SJCRH30 (cell line): ENCODE results near the gene MORC2. TPM values are rescaled to one million over a fixed set of nuclear protein-coding genes. Genes with fewer than 3 reads are reported as not detected.

Source experiments
- DNase-seq, 2 experiments: peaks; one replicate each; pipeline ENCODE4 v3.0.0-alpha.2; 2015 to 2020
- H3K27ac ChIP-seq: fragments of 250-450 bp; sonication (Bioruptor Pico); 2 replicates; pipeline ENCODE4 v1.5.1; 2020; ENCODE audit warnings: mild to moderate bottlenecking, moderate library complexity
- H3K27me3 ChIP-seq: fragments of 250-450 bp; sonication (Bioruptor Pico); 2 replicates; pipeline ENCODE4 v1.5.1; 2020; ENCODE audit warnings: mild to moderate bottlenecking, moderate library complexity
- H3K36me3 ChIP-seq: fragments of 250-450 bp; sonication (Bioruptor Pico); 2 replicates; pipeline ENCODE4 v1.5.1; 2020; ENCODE audit warnings: mild to moderate bottlenecking, moderate library complexity
- H3K4me1 ChIP-seq: fragments of 250-450 bp; sonication (Bioruptor Pico); 2 replicates; pipeline ENCODE4 v1.5.1; 2020; ENCODE audit warnings: mild to moderate bottlenecking, moderate library complexity
- H3K4me3 ChIP-seq: fragments of 250-450 bp; sonication (Bioruptor Pico); 2 replicates; pipeline ENCODE4 v1.5.1; 2020; ENCODE audit warnings: mild to moderate bottlenecking, moderate library complexity
- H3K9me3 ChIP-seq: fragments of 250-450 bp; sonication (Bioruptor Pico); replicated peaks from 2 replicates; pipeline ENCODE4 v1.5.1; 2020; ENCODE audit warnings: mild to moderate bottlenecking, moderate library complexity
- total RNA-seq: library from RNA; depleted of rRNA; stranded (reverse); fragments of >200 nt; shearing (Covaris generic); gene quantifications from 2 replicates; pipeline ENCODE4 v1.2.3, GENCODE V29; 2014; rRNA removed

MORC2 gene
- total RNA-seq = 29.7 and 32.6 TPM in 2 replicates

DNA sequence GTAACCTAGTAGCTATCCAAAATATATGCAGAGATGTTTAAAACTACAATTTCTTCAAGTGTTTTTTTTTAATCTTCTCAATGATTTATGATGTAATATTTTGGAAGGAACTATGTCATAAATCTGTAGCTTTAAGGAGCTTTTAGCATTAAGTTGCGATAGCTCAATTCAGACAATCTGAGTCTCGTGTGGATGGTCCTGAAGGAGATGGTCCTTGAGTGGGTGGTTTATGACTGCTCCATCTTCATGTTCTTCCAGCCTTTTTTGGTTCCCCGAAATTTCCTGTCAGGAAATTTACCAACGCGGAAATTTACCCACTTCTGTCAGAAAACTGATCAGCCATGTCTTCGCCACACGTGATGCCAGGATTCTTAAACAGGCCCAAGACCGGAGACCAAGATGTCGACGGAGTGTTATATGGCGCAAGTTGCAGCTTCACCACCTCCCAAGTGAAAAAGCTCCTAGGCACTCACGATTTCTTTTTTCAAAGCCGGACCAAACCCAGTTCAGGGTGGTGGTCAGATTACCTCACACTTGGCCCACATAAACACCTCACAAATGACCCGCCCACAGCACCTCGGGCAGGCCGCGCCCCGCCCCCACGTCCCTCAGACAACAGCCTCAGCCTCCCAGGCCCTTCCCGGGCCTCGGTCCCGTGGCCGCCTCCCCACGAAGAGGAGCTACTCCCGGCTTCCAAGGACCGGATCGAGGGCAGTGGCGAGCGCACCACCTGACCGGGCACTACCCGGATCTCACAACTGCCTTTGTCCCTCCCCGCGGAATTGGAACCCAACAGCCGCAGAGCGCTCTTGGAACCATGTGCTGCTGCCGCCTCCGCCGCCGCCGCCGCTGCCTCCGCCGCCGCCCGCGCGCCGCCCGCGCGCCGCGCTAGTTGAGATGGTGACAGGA is at the start of gene MORC2:
Gene MORC2, minus strand, starts transcription at position 760 of the 909 bp plus-strand sequence. CDS start 885 bp downstream, outside the sequence.
- H3K9me3 ChIP-seq = no peaks in the 10 kb centered on the region
- peak within 1 kb of the TSS; percentile 84 for H3K27ac ChIP-seq
- no peaks in the 10 kb centered on the region for H3K27me3 ChIP-seq
- peak within 1 kb of the TSS; percentile 85 for H3K4me3 ChIP-seq
- peak; percentile 61 to 64 for DNase-seq
- peaks cover 10% of the 10 kb centered on the region for H3K4me1 ChIP-seq
- peaks cover 48% of the 10 kb centered on the region for H3K36me3 ChIP-seq

DNA sequence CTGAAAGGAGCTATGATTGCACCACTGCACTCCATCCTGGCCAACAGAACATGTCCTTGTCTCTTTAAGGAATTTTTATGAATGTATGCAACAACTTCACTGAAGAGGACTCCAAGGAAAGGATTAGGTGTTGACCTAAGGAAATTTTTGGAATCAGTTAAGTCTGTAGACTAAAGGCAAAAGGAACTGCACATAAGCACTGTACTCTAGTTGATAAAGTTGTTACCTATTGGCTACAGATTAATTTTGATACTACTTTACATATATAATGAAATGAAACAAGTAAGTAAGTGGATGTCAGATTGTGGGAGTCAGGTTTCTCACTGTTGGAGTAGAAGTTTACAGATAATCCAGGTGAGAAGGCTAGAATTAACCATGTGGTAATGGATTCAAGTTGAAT is 37.0 kb upstream of the MORC2 start:
- DNase-seq = no peak
- no peaks in the 10 kb centered on the region for H3K36me3 ChIP-seq
- no peaks in the 10 kb centered on the region for H3K4me1 ChIP-seq
- H3K27ac ChIP-seq = no peak overlapping the region
- H3K27me3 ChIP-seq = no peaks in the 10 kb centered on the region
- 0 out of 2 replicates have a peak, but pooled peaks cover 3% of the 10 kb centered on the region for H3K9me3 ChIP-seq
- H3K4me3 ChIP-seq = no peak overlapping the region

DNA sequence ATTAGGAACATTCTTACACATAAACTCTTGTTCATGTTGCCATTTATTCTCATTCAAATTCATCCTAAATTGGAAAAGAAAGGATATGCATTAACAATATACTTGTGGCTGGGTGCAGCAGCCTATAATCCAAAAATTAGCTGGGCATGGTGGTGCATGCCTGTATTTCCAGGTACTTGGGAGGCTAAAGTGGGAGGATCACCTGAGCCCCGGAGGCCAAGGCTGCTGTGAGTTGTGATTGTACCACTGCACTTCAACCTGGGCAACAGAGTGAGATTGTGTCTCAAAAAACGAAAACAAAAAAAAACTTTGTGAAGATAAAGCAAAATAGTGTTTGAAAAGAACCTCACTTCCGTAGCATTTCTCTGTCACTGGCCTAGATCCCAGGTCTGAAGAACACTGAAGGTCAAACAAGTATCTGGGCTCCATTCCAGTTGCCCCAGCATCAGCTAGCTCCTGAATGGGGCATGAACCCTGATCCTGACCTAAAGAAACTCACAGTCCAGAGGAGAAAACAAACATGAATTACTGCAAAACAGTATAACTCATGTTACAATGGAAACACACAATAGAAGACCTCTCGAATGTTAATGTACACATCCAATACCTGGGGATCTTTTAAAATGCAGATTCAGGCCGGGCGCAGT is 32.7 kb upstream of the MORC2 start:
- H3K9me3 ChIP-seq = 0 out of 2 replicates have a peak, but pooled peaks cover 3% of the 10 kb centered on the region
- H3K36me3 ChIP-seq = no peaks in the 10 kb centered on the region
- H3K4me3 ChIP-seq = no peak overlapping the region
- no peaks in the 10 kb centered on the region for H3K27me3 ChIP-seq
- no peaks in the 10 kb centered on the region for H3K4me1 ChIP-seq
- no peak overlapping the region for H3K27ac ChIP-seq
- DNase-seq = no peak

- no peak for DNase-seq
- H3K9me3 ChIP-seq = no peaks in the 10 kb centered on the region
- H3K4me3 ChIP-seq = no peak overlapping the region
- H3K36me3 ChIP-seq = no peaks in the 10 kb centered on the region
- H3K27ac ChIP-seq = no peak overlapping the region
- no peaks in the 10 kb centered on the region for H3K27me3 ChIP-seq
- H3K4me1 ChIP-seq = no peaks in the 10 kb centered on the region
Observed at GRCh38 chr22:30998329-30998728, 29.8 kb upstream of the MORC2 start.

DNA sequence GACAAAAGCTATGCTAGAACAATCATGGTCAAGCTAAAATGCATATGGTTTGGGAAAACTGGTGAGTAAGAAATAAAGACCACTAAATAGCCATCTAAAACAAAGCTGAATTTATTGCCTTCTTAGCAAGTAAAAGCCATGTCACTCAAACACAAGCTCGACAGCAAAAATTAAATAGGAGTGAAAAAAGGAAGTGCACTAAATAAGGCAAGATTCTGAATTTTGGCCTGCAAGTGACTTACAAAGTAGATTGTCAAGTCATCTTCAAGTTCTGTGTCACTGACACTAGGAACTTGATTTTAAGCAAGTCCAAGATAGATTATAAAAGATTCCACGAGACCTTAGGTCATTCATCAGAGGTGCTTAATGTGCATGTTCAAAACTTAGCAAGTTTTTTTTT is 27.9 kb upstream of the MORC2 start:
- no peaks in the 10 kb centered on the region for H3K9me3 ChIP-seq
- no peak for DNase-seq
- H3K36me3 ChIP-seq = no peaks in the 10 kb centered on the region
- no peak overlapping the region for H3K4me3 ChIP-seq
- H3K4me1 ChIP-seq = no peaks in the 10 kb centered on the region
- H3K27ac ChIP-seq = no peak overlapping the region
- H3K27me3 ChIP-seq = no peaks in the 10 kb centered on the region

DNA sequence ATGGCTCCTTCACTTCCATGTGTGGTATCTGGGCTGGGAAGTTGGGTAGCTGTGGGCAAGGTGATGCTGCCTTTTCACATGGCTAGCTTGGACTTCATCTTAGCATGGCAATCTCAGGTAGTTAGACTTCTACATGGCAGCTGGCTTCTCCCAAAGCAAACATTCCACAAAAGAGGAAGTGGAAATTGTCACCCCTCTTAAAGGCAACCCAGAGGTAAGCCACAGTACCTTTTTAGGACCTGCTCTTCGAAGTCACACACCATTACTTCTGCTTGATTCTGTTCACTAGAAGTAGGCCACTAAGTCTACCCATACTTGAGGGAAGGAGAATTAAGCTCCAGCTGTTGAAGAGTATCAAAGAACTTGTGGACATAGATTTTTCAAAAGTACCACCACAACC is 26.4 kb upstream of the MORC2 start:
- no peak overlapping the region for H3K27ac ChIP-seq
- H3K9me3 ChIP-seq = no peaks in the 10 kb centered on the region
- H3K4me1 ChIP-seq = no peaks in the 10 kb centered on the region
- H3K36me3 ChIP-seq = no peaks in the 10 kb centered on the region
- no peak overlapping the region for H3K4me3 ChIP-seq
- H3K27me3 ChIP-seq = no peaks in the 10 kb centered on the region
- DNase-seq = no peak

DNA sequence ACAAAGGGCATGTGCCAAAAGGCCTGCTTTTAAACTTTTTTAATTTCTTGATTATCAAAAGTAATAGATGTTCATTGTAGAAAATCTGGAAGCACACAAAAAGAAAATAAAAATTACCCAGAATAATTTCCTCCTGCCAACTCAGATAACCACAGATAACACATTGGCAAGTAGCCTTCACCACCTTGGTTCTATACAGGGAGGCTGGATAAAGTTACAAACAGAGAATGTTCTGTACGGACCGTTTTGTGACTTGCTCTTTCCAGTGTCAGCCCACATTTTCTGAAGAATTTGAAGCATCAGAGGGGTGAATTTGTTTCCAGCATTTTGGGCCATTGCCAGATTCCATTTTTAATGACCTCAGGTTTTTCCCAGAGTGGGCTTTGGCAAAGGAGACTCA is 24.0 kb upstream of the MORC2 start:
- no peak for DNase-seq
- H3K27ac ChIP-seq = no peak overlapping the region

DNA sequence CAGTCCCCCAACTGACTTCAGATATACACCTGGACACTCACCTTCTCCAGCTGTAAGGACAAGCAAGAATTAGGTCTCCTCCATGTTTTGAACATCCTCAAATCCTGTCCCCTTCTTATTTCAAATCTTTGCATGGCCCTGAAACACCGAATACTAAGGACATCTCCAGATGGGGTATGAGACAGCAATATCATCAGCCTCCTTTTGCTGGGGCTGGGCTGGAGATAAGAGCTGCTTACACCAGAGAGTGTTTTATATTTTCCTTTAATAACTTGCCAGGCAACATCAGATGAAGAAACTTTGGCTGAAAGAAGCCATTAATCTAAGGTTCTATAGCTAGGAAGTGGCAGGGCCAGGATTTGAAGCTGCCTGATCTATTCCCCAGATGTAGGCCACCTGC is 22.1 kb upstream of the MORC2 start:
- Histone ChIP-seq H3K27me3 (no peaks in the 10 kb centered on the region), H3K4me3 (no peak overlapping the region), H3K27ac (no peak overlapping the region), H3K36me3 (no peaks in the 10 kb centered on the region), H3K4me1 (no peaks in the 10 kb centered on the region), H3K9me3 (no peaks in the 10 kb centered on the region)
- no peak for DNase-seq

More for the DNA sequence above, 24.0 kb upstream of the MORC2 start:
- H3K9me3 ChIP-seq = no peaks in the 10 kb centered on the region
- no peaks in the 10 kb centered on the region for H3K4me1 ChIP-seq
- no peaks in the 10 kb centered on the region for H3K36me3 ChIP-seq
- H3K27me3 ChIP-seq = no peaks in the 10 kb centered on the region
- no peak overlapping the region for H3K4me3 ChIP-seq

- DNase-seq = no peak
- Histone ChIP-seq H3K27me3 (no peaks in the 10 kb centered on the region), H3K9me3 (no peaks in the 10 kb centered on the region), H3K27ac (no peak overlapping the region), H3K36me3 (no peaks in the 10 kb centered on the region), H3K4me3 (no peak overlapping the region), H3K4me1 (no peaks in the 10 kb centered on the region)
Observed at GRCh38 chr22:30989474-30989873, 20.9 kb upstream of the MORC2 start.

DNA sequence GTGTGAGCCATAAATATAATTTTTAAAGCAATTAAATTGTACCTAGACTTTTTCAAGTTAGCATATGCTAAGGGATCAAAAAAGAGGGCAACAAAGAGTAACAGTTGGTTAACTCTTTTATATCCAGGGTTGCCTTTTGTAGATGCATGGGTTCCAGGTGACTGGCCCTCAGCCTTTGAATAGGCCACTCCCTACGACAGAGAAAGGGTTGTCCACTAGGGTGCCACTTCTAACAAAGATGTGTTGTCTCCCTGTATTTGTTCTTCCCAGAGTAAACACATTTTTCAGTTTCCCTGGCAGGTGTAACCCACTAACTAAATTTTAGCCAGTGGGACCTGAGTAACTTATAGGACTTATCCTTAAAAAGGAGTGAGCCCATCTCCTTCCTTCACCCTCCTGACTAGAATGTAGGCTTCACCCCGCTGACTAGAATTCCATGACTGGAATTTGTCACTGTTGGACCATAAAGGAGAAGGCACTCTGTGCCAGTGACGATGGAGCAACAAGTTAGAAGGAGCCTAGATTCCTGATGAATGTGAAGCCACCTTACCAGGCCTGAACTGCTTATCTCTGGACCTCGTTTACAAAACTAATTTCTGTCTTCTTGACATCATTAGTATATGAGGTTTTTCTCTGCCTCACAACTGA is 17.1 kb upstream of the MORC2 start:
- H3K4me3 ChIP-seq = no peak overlapping the region
- no peaks in the 10 kb centered on the region for H3K9me3 ChIP-seq
- no peak for DNase-seq
- no peaks in the 10 kb centered on the region for H3K27me3 ChIP-seq
- H3K36me3 ChIP-seq = no peaks in the 10 kb centered on the region
- no peak overlapping the region for H3K27ac ChIP-seq
- no peaks in the 10 kb centered on the region for H3K4me1 ChIP-seq

- DNase-seq = no peak
- Histone ChIP-seq H3K36me3 (no peaks in the 10 kb centered on the region), H3K4me1 (no peaks in the 10 kb centered on the region), H3K27ac (no peak overlapping the region), H3K9me3 (no peaks in the 10 kb centered on the region), H3K4me3 (no peak overlapping the region), H3K27me3 (no peaks in the 10 kb centered on the region)
Observed at GRCh38 chr22:30984317-30984716, 15.7 kb upstream of the MORC2 start.

DNA sequence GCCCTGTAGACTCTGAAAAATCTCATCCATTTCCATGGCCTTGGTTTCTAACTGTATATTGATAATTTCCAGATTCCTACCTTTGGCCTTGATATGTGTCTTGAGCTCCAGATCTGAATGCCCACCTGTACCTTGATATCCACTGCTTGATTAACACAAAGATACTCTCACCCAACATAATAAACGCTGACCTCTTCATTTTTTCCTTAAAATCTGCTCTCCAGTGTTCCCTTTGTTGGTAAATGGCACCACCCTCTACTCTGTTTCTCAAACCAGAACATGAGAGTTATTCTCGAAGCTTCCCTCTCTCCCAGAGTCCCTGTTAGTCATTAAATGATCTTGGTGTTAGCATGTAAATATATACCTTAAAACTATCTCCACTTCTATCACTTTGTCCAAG is 13.9 kb upstream of the MORC2 start:
- Histone ChIP-seq H3K27me3 (no peaks in the 10 kb centered on the region), H3K9me3 (no peaks in the 10 kb centered on the region), H3K27ac (no peak overlapping the region), H3K36me3 (no peaks in the 10 kb centered on the region; the same call in 1 of the 2 replicates), H3K4me3 (no peak overlapping the region), H3K4me1 (no peaks in the 10 kb centered on the region)
- no peak for DNase-seq

DNA sequence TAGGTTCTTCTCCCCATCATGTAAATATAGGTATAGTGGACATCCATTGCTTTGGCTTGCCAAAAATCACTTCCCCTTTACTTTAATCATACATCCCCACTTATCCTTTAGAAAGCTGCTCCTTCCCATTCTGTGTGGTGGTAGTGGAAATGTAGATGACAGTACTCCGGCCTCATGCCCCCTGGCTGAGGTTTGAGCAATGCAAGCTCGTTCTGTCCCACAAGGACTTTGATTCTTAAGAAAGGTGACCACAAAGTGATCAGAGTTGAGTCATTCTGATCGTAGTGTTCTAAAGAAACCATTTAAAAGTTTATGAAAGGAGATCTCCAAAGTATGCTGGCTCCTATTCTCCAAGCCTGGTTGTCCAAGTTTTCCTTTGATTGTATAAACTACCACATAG is 11.4 kb upstream of the MORC2 start:
- Histone ChIP-seq H3K27me3 (no peaks in the 10 kb centered on the region), H3K36me3 (peaks cover 24% of the 10 kb centered on the region), H3K9me3 (peaks cover 3% of the 10 kb centered on the region), H3K27ac (no peak overlapping the region), H3K4me1 (no peaks in the 10 kb centered on the region), H3K4me3 (no peak overlapping the region)
- no peak for DNase-seq

DNA sequence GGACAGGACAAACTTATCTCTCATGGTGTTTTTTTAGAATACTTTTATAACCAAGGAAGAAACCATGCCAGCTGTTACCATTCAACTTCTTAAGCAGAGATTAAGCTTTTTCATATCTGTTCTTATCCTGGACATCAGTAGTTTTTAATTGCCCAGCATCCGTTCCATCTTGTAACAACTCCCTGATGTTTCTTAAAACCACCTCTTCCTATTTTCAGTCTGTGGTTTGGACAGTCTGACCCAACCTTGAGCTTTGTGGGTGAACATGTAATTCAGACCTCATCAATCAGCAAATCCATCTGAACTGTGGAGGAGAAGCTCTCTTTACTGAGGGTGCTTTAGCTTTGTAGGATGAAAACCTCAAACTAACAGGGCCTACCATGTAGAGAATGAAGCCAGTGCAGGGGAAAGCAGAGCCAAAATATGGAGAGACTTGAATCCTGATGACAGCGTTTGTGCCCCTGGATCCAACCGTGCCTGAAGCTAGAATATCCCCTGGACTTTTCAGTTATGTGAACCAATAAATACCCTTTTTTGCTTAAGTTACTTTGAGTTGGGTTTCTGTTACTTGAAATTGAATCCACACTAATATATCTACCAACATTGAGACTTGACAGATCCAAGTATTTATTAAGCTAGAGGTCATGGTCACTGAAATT is 9.9 kb upstream of the MORC2 start:
- no peak for DNase-seq
- Histone ChIP-seq H3K9me3 (peaks cover 3% of the 10 kb centered on the region), H3K36me3 (peaks cover 39% of the 10 kb centered on the region)

More for the DNA sequence above, 9.9 kb upstream of the MORC2 start:
- Histone ChIP-seq H3K27me3 (no peaks in the 10 kb centered on the region), H3K4me1 (no peaks in the 10 kb centered on the region), H3K4me3 (no peak overlapping the region), H3K27ac (no peak overlapping the region)
